Neural progenitor cell (in vitro differentiated cells): ENCODE measurements around the gene MRM2. TPM values are rescaled to one million over a fixed set of nuclear protein-coding genes. Genes with fewer than 3 reads are reported as not detected.

ENCODE experiments used
- DNase-seq: peaks from one replicate; pipeline ENCODE4 v3.0.0-alpha.2; 2016; ENCODE audit warnings: low spot score
- H2AFZ ChIP-seq: fragments of 200-600 bp; sonication (generic); replicated peaks from 2 replicates; pipeline ENCODE4 v1.6.1; 2016; ENCODE audit warnings: antibody characterized with exemption
- H3F3A ChIP-seq: fragments of 200-600 bp; sonication (generic); 2 replicates; pipeline ENCODE4 v1.6.1; 2016; ENCODE audit warnings: antibody characterized with exemption, low read depth
- H3K27ac ChIP-seq: fragments of 200-600 bp; sonication (generic); 2 replicates; pipeline ENCODE4 v1.5.1; 2016; ENCODE audit warnings: mild to moderate bottlenecking
- H3K27me3 ChIP-seq: fragments of 200-600 bp; sonication (generic); 2 replicates; pipeline ENCODE4 v1.6.1; 2016; ENCODE audit warnings: mild to moderate bottlenecking, moderate library complexity
- H3K36me3 ChIP-seq: fragments of 200-600 bp; sonication (generic); 2 replicates; pipeline ENCODE4 v1.5.1; 2016
- H3K4me1 ChIP-seq: fragments of 200-600 bp; sonication (generic); 2 replicates; pipeline ENCODE4 v1.6.1; 2016; ENCODE audit warnings: mixed run types
- H3K4me2 ChIP-seq: fragments of 200-600 bp; sonication (generic); 2 replicates; pipeline ENCODE4 v1.6.1; 2016
- H3K4me3 ChIP-seq: fragments of 200-600 bp; sonication (generic); 2 replicates; pipeline ENCODE4 v1.5.1; 2016
- H3K79me2 ChIP-seq: fragments of 200-600 bp; sonication (generic); 2 replicates; pipeline ENCODE4 v1.6.1; 2016; ENCODE audit warnings: low read depth
- H3K9ac ChIP-seq: fragments of 200-600 bp; sonication (generic); 2 replicates; pipeline ENCODE4 v1.6.1; 2016
- H3K9me3 ChIP-seq: fragments of 200-600 bp; sonication (generic); 2 replicates; pipeline ENCODE4 v1.5.1; 2016; ENCODE audit warnings: low read depth
- H4K20me1 ChIP-seq: fragments of 200-600 bp; sonication (generic); 2 replicates; pipeline ENCODE4 v1.6.1; 2016; ENCODE audit warnings: low read depth
- H3K27ac Mint-ChIP-seq: 3 replicates; pipeline ENCODE4 v1.8.0; 2021; ENCODE audit warnings: mixed read lengths
- H3K27me3 Mint-ChIP-seq: 2 replicates; pipeline ENCODE4 v1.8.0; 2022; ENCODE audit warnings: low read depth, mild to moderate bottlenecking, inconsistent platforms, moderate library complexity, mixed read lengths; ENCODE audit not compliant: insufficient read depth
- H3K36me3 Mint-ChIP-seq: 3 replicates; pipeline ENCODE4 v1.8.0; 2021; ENCODE audit warnings: mixed read lengths
- H3K4me1 Mint-ChIP-seq: 3 replicates; pipeline ENCODE4 v1.8.0; 2021; ENCODE audit warnings: mixed read lengths
- H3K4me3 Mint-ChIP-seq: 3 replicates; pipeline ENCODE4 v1.8.0; 2021; ENCODE audit warnings: mild to moderate bottlenecking, moderate library complexity, mixed read lengths
- H3K9me3 Mint-ChIP-seq: 3 replicates; pipeline ENCODE4 v1.8.0; 2020; ENCODE audit warnings: mixed read lengths
- CTCF ChIP-seq: fragments of 200-600 bp; sonication (generic); IDR thresholded peaks from 2 replicates; pipeline ENCODE4 v1.5.1; 2017; ENCODE audit warnings: antibody characterized with exemption, mild to moderate bottlenecking
- EZH2 ChIP-seq: fragments of 200-600 bp; sonication (generic); IDR thresholded peaks from 2 replicates; pipeline ENCODE4 v1.6.1; 2017; ENCODE audit warnings: antibody characterized with exemption, mild to moderate bottlenecking, moderate library complexity
- EZH2phosphoT487 ChIP-seq: fragments of 200-600 bp; sonication (generic); IDR thresholded peaks from 2 replicates; pipeline ENCODE4 v1.6.1; 2017; ENCODE audit warnings: antibody characterized with exemption
- total RNA-seq: library from RNA; depleted of rRNA; stranded (reverse); fragments of >200 nt; gene quantifications from 2 replicates; pipeline ENCODE4 v1.2.3, GENCODE V29; 2015; ENCODE audit warnings: low replicate concordance

MRM2 gene
- total RNA-seq, 1 donor from 2014 or later: 34.3 TPM

- Histone ChIP-seq H3F3A (peaks cover 26% of the 10 kb centered on the region), H2AFZ (no peak overlapping the region), H3K9me3 (no peaks in the 10 kb centered on the region), H3K27ac (no peak overlapping the region), H3K4me3 (no peak overlapping the region), H3K4me1 (peaks cover 5% of the 10 kb centered on the region), H3K79me2 (peaks cover 37% of the 10 kb centered on the region), H4K20me1 (peaks cover 31% of the 10 kb centered on the region), H3K36me3 (peaks cover 5% of the 10 kb centered on the region), H3K9ac (no peak overlapping the region), H3K4me2 (peak overlapping the region; percentile 92), H3K27me3 (no peaks in the 10 kb centered on the region)
- TF ChIP-seq EZH2phosphoT487: no peak
- no peak for TF ChIP-seq EZH2
- TF ChIP-seq CTCF: no peak
- peak overlapping the region; percentile 96 for H3K4me3 Mint-ChIP-seq
- no peak for DNase-seq
- H3K36me3 Mint-ChIP-seq: peaks cover 13% of the 10 kb centered on the region
- H3K27ac Mint-ChIP-seq: no peak overlapping the region
- peaks cover under 1% of the 10 kb centered on the region for H3K27me3 Mint-ChIP-seq
- peaks cover 18% of the 10 kb centered on the region for H3K4me1 Mint-ChIP-seq
- no peaks in the 10 kb centered on the region for H3K9me3 Mint-ChIP-seq
Observed at GRCh38 chr7:2233926-2234325, 8.1 kb downstream of the MRM2 start.

- peaks cover 3% of the 10 kb centered on the region for H3K27me3 Mint-ChIP-seq
- peak within 1 kb of the TSS; percentile 97 for H3K27ac Mint-ChIP-seq
- Histone ChIP-seq H3K27me3 (no peaks in the 10 kb centered on the region), H4K20me1 (peaks cover 31% of the 10 kb centered on the region), H3F3A (peaks cover 26% of the 10 kb centered on the region), H3K79me2 (peaks cover 46% of the 10 kb centered on the region), H3K9ac (peak within 1 kb of the TSS; percentile 99), H3K4me2 (peak within 1 kb of the TSS; percentile 92), H3K4me3 (peak within 1 kb of the TSS; percentile 92), H3K27ac (peak within 1 kb of the TSS; percentile 48), H3K4me1 (peaks cover 5% of the 10 kb centered on the region), H3K36me3 (peaks cover 5% of the 10 kb centered on the region), H3K9me3 (no peaks in the 10 kb centered on the region), H2AFZ (peak within 1 kb of the TSS; percentile 84)
- TF ChIP-seq CTCF (no peak), EZH2phosphoT487 (no peak), EZH2 (no peak)
- peak within 1 kb of the TSS; percentile 96 for H3K4me3 Mint-ChIP-seq
- no peaks in the 10 kb centered on the region for H3K9me3 Mint-ChIP-seq
- peaks cover 13% of the 10 kb centered on the region for H3K36me3 Mint-ChIP-seq
- peak; percentile 96 for DNase-seq
- peaks cover 18% of the 10 kb centered on the region for H3K4me1 Mint-ChIP-seq
Observed at GRCh38 chr7:2232766-2233520, 9.1 kb downstream of the MRM2 start, which contains the start of gene MAD1L1. Gene MAD1L1 (minus strand): TSS chr7:2232945. CDS start chr7:2230133, 2,812 bp downstream.

- TF ChIP-seq CTCF: no peak
- TF ChIP-seq EZH2phosphoT487: no peak
- no peak for TF ChIP-seq EZH2
- H3K9ac ChIP-seq: peak overlapping the region; percentile 99
- no peaks in the 10 kb centered on the region for H3K9me3 Mint-ChIP-seq
- H3K27me3 Mint-ChIP-seq: peaks cover 4% of the 10 kb centered on the region
- peaks cover 9% of the 10 kb centered on the region for H3K36me3 Mint-ChIP-seq
- H2AFZ ChIP-seq: peak overlapping the region; percentile 84
- peak overlapping the region; percentile 87 for H3K4me3 Mint-ChIP-seq
- H3F3A ChIP-seq: peaks cover 26% of the 10 kb centered on the region
- peaks cover 5% of the 10 kb centered on the region for H3K36me3 ChIP-seq
- peak overlapping the region; percentile 12 for H3K27ac Mint-ChIP-seq
- peak overlapping the region; percentile 2 for H3K27ac ChIP-seq
- peaks cover 18% of the 10 kb centered on the region for H3K4me1 Mint-ChIP-seq
- peak overlapping the region; percentile 92 for H3K4me3 ChIP-seq
- H3K79me2 ChIP-seq: peaks cover 53% of the 10 kb centered on the region
- peaks cover 5% of the 10 kb centered on the region for H3K4me1 ChIP-seq
- no peaks in the 10 kb centered on the region for H3K9me3 ChIP-seq
- peak overlapping the region; percentile 92 for H3K4me2 ChIP-seq
- DNase-seq: peak; percentile 77
- no peaks in the 10 kb centered on the region for H3K27me3 ChIP-seq
- H4K20me1 ChIP-seq: peaks cover 31% of the 10 kb centered on the region
Observed at GRCh38 chr7:2231992-2232765, 9.8 kb downstream of the MRM2 start.
